NB4 (cell line): ENCODE results near the gene RAP1GAP.

Source experiments
- CTCF ChIP-seq: IDR thresholded peaks from one replicate; pipeline ENCODE4 v1.5.1; 2012; ENCODE audit warnings: low read depth, low read length
- MAX ChIP-seq: IDR thresholded peaks from 2 replicates; pipeline ENCODE4 v1.6.1; 2011; ENCODE audit warnings: low read depth, low read length
- MYC ChIP-seq: IDR thresholded peaks from 2 replicates; pipeline ENCODE4 v1.6.1; 2011; ENCODE audit warnings: low read depth, low read length
- POLR2A ChIP-seq: IDR thresholded peaks from 2 replicates; pipeline ENCODE4 v1.6.1; 2011; ENCODE audit warnings: mild to moderate bottlenecking; ENCODE audit not compliant: insufficient read length; ENCODE audit errors: extremely low read depth

GRCh38 chr1:21621761-21622436 is 47.3 kb downstream of the RAP1GAP start:
- TF ChIP-seq CTCF, result no peak
- TF ChIP-seq POLR2A, result no peak
- TF ChIP-seq MAX, result no peak
- no peak for TF ChIP-seq MYC
